Naive thymus-derived CD4-positive, alpha-beta T cell (primary cell): Measurements from ENCODE around the gene SBK3. TPM values are rescaled to one million over a fixed set of nuclear protein-coding genes. Genes with fewer than 3 reads are reported as not detected.

ENCODE experiments used
- ATAC-seq: fragments of 150-1000 bp; cut with Tn5 transposase; 2 replicates; pipeline ENCODE4 v1.10.0; 2021; ENCODE audit warnings: mild to moderate bottlenecking, moderate library complexity
- CTCF ChIA-PET: fragments of 350-600 bp; sonication (Branson Sonifier 250); formaldehyde crosslinking; loops from one replicate; lab custom pipeline; 2021; ENCODE audit warnings: antibody characterized with exemption; lab: Charles Lee
- POLR2A ChIA-PET: fragments of 350-600 bp; sonication (Branson Sonifier 250); formaldehyde crosslinking; loops from one replicate; lab custom pipeline; 2021; ENCODE audit warnings: antibody characterized with exemption, inconsistent platforms; lab: Charles Lee
- DNase-seq, 9 donors: peaks; one replicate each; pipeline versions ENCODE4 v3.0.0 to v3.0.0-alpha.2; 2020 to 2022; ENCODE audit warnings: mixed read lengths in 1 of 9
- H3K27ac ChIP-seq: one replicate; pipeline ENCODE4 v1.7.0; 2013; ENCODE audit warnings: mild to moderate bottlenecking, low read depth, low read length, moderate library complexity
- H3K27me3 ChIP-seq, 2 donors: one replicate each; pipeline ENCODE4 v1.7.0; 2013; ENCODE audit warnings: low read length in 2 of 2, mild to moderate bottlenecking in 2 of 2, moderate library complexity in 2 of 2; ENCODE audit not compliant: control insufficient read depth in 2 of 2, insufficient read depth in 2 of 2
- H3K36me3 ChIP-seq, 3 experiments: 1 replicate in 2 of 3; 2 replicates in 1 of 3; pipeline ENCODE4 v1.7.0; 2013; ENCODE audit warnings: low read length in 3 of 3, mild to moderate bottlenecking in 3 of 3, moderate library complexity in 1 of 3; ENCODE audit not compliant: insufficient read depth in 3 of 3, control insufficient read depth in 2 of 3
- H3K4me1 ChIP-seq, 2 donors: one replicate each; pipeline ENCODE4 v1.7.0; 2013; ENCODE audit warnings: low read length in 2 of 2, mild to moderate bottlenecking in 2 of 2, moderate library complexity in 1 of 2; ENCODE audit not compliant: control insufficient read depth in 2 of 2, insufficient read depth in 2 of 2
- H3K4me3 ChIP-seq: 2 replicates; pipeline ENCODE4 v1.7.0; 2013; ENCODE audit warnings: mild to moderate bottlenecking, low read length
- H3K9me3 ChIP-seq, 3 experiments: 1 replicate in 2 of 3; 2 replicates in 1 of 3; pipeline ENCODE4 v1.7.0; 2013; ENCODE audit warnings: low read length in 3 of 3; ENCODE audit not compliant: control insufficient read depth in 2 of 3
- H3K27ac Mint-ChIP-seq, 9 donors: one replicate each; pipeline ENCODE4 v1.8.0; 2020 to 2022; ENCODE audit warnings: mixed read lengths in 9 of 9, mild to moderate bottlenecking in 8 of 9, moderate library complexity in 5 of 9, inconsistent platforms in 2 of 9
- H3K27me3 Mint-ChIP-seq, 5 donors: one replicate each; pipeline ENCODE4 v1.8.0; 2021 to 2022; ENCODE audit warnings: mixed read lengths in 5 of 5, mild to moderate bottlenecking in 1 of 5
- H3K36me3 Mint-ChIP-seq, 5 donors: one replicate each; pipeline ENCODE4 v1.8.0; 2020 to 2022; ENCODE audit warnings: mixed read lengths in 5 of 5, mild to moderate bottlenecking in 3 of 5, inconsistent platforms in 1 of 5
- H3K4me1 Mint-ChIP-seq, 7 donors: one replicate each; pipeline ENCODE4 v1.8.0; 2020 to 2022; ENCODE audit warnings: mixed read lengths in 7 of 7, mild to moderate bottlenecking in 3 of 7, inconsistent platforms in 1 of 7
- H3K4me3 Mint-ChIP-seq, 10 donors: one replicate each; pipeline ENCODE4 v1.8.0; 2020 to 2022; ENCODE audit warnings: mild to moderate bottlenecking in 10 of 10, mixed read lengths in 10 of 10, moderate library complexity in 6 of 10, inconsistent platforms in 2 of 10
- H3K9me3 Mint-ChIP-seq, 11 donors: one replicate each; pipeline ENCODE4 v1.8.0; 2020 to 2022; ENCODE audit warnings: mixed read lengths in 11 of 11, mild to moderate bottlenecking in 4 of 11, inconsistent platforms in 1 of 11, moderate library complexity in 1 of 11
- intact Hi-C, 2 donors: fragments of 100-400 bp; cut with micrococcal nuclease; formaldehyde crosslinking; loops; one replicate each; pipeline ENCODE4 v1.15.1; 2023
- polyA plus RNA-seq, 2 donors: library from polyadenylated mRNA; unstranded; fragments of 300-500 nt; fragmentation: Illumina TruSeq; gene quantifications; one replicate each; pipeline ENCODE4 v1.2.3, GENCODE V29; 2021
- total RNA-seq, 6 experiments: library from RNA in 5 of 6; stranded (reverse) in 5 of 6; gene quantifications; 1 replicate in 5 of 6; 2 replicates in 1 of 6; pipeline ENCODE4 v1.2.3 and lab custom pipeline; 2021 to 2026

The SBK3 gene
- total and polyA plus RNA-seq, 7 experiments from 2014 or later = not detected

DNA sequence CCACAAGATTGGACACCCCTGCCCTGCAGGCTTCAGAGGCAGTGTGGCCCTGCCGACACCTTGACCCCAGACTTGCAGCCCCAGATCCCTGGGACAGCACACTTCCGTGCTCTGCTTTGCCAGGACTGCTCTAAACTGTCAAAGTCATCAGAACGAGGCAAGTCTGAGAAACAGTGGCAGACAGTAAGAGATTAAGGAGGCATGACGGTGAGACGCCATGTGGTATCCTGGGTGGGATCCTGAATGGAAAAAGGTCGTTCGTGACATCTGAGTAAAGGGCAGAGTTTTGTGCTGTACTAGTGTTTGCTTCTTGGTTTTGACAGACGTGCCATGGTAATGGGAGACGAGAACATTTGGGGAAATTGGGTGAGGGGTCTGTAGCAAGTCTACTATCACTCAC lies 21.5 kb upstream of the SBK3 start:
- H3K9me3 ChIP-seq = no peaks in the 10 kb centered on the region
- Mint-ChIP-seq H3K9me3 (peaks cover 0 to 2% (median 0%) of the 10 kb centered on the region in 11 donors), H3K36me3 (peaks cover 0 to 4% (median 0%) of the 10 kb centered on the region in 5 donors), H3K27ac (no peak overlapping the region), H3K27me3 (peaks cover 0 to 20% (median 6%) of the 10 kb centered on the region in 5 donors), H3K4me1 (no peaks in the 10 kb centered on the region), H3K4me3 (no peak overlapping the region)
- DNase-seq = no peak
- no peak overlapping the region for H3K27ac ChIP-seq
- ChIA-PET POLR2A (no interaction called here), CTCF (no interaction called here)
- no peak for ATAC-seq
- intact Hi-C loops = no loop called here
- no peaks in the 10 kb centered on the region for H3K36me3 ChIP-seq
- no peaks in the 10 kb centered on the region for H3K27me3 ChIP-seq
- H3K4me1 ChIP-seq = no peaks in the 10 kb centered on the region
- no peak overlapping the region for H3K4me3 ChIP-seq

DNA sequence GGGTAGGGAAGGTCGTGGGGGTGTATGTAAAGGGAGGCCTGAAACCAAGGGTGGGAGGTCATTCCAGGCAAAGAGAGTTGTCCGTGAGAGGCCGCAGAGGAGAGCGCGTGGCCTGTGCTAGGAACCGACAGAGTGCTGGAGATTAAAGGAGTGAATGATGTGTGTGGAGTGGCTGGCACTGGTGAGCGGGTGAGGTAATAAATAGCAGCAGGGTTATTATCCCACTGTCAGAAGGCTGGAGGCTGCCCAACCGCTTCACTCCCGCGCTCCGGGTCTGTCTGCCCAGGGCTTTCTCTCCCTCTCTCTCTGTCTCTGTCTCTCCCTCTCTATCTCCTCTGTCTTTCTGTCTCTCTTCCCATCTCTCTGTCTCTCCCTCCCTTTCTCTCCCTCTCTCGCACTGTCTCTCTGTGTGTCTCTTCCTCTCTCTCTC lies 17.9 kb upstream of the SBK3 start:
- no peaks in the 10 kb centered on the region for H3K4me1 Mint-ChIP-seq
- Histone ChIP-seq H3K4me3 (no peak overlapping the region), H3K27ac (no peak overlapping the region), H3K36me3 (no peaks in the 10 kb centered on the region), H3K4me1 (no peaks in the 10 kb centered on the region), H3K27me3 (no peaks in the 10 kb centered on the region), H3K9me3 (no peaks in the 10 kb centered on the region)
- ChIA-PET POLR2A (no interaction called here), CTCF (no interaction called here)
- peaks cover 0 to 4% (median 0%) of the 10 kb centered on the region in 11 donors for H3K9me3 Mint-ChIP-seq
- DNase-seq (no peak), ATAC-seq (no peak)
- H3K27me3 Mint-ChIP-seq = peaks cover 0 to 24% (median 13%) of the 10 kb centered on the region in 5 donors
- peaks cover 0 to 4% (median 0%) of the 10 kb centered on the region in 5 donors for H3K36me3 Mint-ChIP-seq
- intact Hi-C loops = no loop called here
- H3K4me3 Mint-ChIP-seq = no peak overlapping the region
- no peak overlapping the region for H3K27ac Mint-ChIP-seq

- ATAC-seq (no peak), DNase-seq (no peak)
- Histone ChIP-seq H3K4me1 (no peaks in the 10 kb centered on the region), H3K27me3 (no peaks in the 10 kb centered on the region), H3K27ac (no peak overlapping the region), H3K36me3 (no peaks in the 10 kb centered on the region), H3K9me3 (no peaks in the 10 kb centered on the region), H3K4me3 (no peak overlapping the region)
- Mint-ChIP-seq H3K27me3 (peaks cover 0 to 9% (median 2%) of the 10 kb centered on the region in 5 donors), H3K9me3 (peaks cover 0 to 4% (median 0%) of the 10 kb centered on the region in 11 donors), H3K27ac (no peak overlapping the region), H3K36me3 (peaks cover 0 to 4% (median 0%) of the 10 kb centered on the region in 5 donors), H3K4me1 (no peaks in the 10 kb centered on the region), H3K4me3 (no peak overlapping the region)
- ChIA-PET CTCF (interaction anchor here (0.6 kb wide), 1 partner anchor 268 kb away, joined by 5 read pairs; no protein-coding TSS in a partner anchor), POLR2A (interaction anchor here (0.7 kb wide), 1 partner anchor 61 kb away, joined by 3 read pairs; no protein-coding TSS in a partner anchor)
- intact Hi-C loops = no loop called here
These were observed 14.3 kb upstream of the SBK3 start for GRCh38 chr19:55559684-55560083.

DNA sequence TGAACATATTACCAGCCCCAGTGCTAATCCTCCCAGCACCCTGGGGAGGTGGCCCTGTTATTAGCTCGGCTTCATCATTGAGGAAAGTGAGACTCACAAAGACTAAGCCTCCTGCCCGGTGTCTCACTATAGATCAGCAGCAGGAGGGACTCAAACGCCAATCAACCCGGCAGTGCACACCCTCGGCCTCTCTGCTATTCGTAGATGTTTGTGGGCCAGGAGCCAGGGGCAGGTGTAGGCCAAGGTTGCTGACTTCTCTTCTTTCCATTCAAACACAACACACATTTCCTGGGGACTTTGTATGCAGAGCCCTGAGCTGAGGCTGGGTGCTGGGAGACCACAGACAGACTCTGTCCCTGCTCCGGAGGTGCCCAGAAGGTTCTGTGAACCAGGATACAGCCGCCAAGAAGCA lies 9.4 kb upstream of the SBK3 start:
- Histone ChIP-seq H3K27me3 (no peaks in the 10 kb centered on the region), H3K9me3 (no peaks in the 10 kb centered on the region), H3K4me3 (no peak overlapping the region), H3K4me1 (no peaks in the 10 kb centered on the region), H3K36me3 (no peaks in the 10 kb centered on the region), H3K27ac (no peak overlapping the region)
- Mint-ChIP-seq H3K27me3 (peaks cover 0 to 14% (median 5%) of the 10 kb centered on the region in 5 donors), H3K9me3 (no peaks in the 10 kb centered on the region), H3K4me1 (peaks cover 0 to 2% (median 0%) of the 10 kb centered on the region in 7 donors), H3K27ac (no peak overlapping the region), H3K36me3 (no peaks in the 10 kb centered on the region), H3K4me3 (no peak overlapping the region)
- ChIA-PET CTCF (no interaction called here), POLR2A (no interaction called here)
- intact Hi-C loops = no loop called here
- DNase-seq (no peak), ATAC-seq (no peak)

- H3K9me3 Mint-ChIP-seq = no peaks in the 10 kb centered on the region
- CTCF ChIA-PET = no interaction called here
- ATAC-seq (no peak), DNase-seq (no peak)
- H3K36me3 ChIP-seq = no peaks in the 10 kb centered on the region
- H3K4me3 ChIP-seq = no peak overlapping the region
- no peaks in the 10 kb centered on the region for H3K36me3 Mint-ChIP-seq
- H3K27ac Mint-ChIP-seq = no peak overlapping the region
- no peaks in the 10 kb centered on the region for H3K9me3 ChIP-seq
- H3K27ac ChIP-seq = no peak overlapping the region
- H3K4me1 ChIP-seq = no peaks in the 10 kb centered on the region
- H3K4me3 Mint-ChIP-seq = no peak overlapping the region
- H3K27me3 ChIP-seq = no peaks in the 10 kb centered on the region
- peaks cover 0 to 2% (median 0%) of the 10 kb centered on the region in 7 donors for H3K4me1 Mint-ChIP-seq
- intact Hi-C loops = no loop called here
- peaks cover 0 to 14% (median 5%) of the 10 kb centered on the region in 5 donors for H3K27me3 Mint-ChIP-seq
- POLR2A ChIA-PET = no interaction called here
These were observed 9.0 kb upstream of the SBK3 start for GRCh38 chr19:55554302-55554701.

GRCh38 chr19:55553217-55554182 lies 8.2 kb upstream of the SBK3 start:
- H3K9me3 ChIP-seq = no peaks in the 10 kb centered on the region
- Mint-ChIP-seq H3K4me1 (peaks cover 0 to 2% (median 0%) of the 10 kb centered on the region in 7 donors), H3K27me3 (peaks cover 0 to 14% (median 5%) of the 10 kb centered on the region in 5 donors), H3K36me3 (no peaks in the 10 kb centered on the region), H3K4me3 (no peak overlapping the region), H3K27ac (no peak overlapping the region), H3K9me3 (no peaks in the 10 kb centered on the region)
- no peaks in the 10 kb centered on the region for H3K36me3 ChIP-seq
- no peak for ATAC-seq
- no peak overlapping the region for H3K4me3 ChIP-seq
- ChIA-PET POLR2A (no interaction called here), CTCF (no interaction called here)
- no peaks in the 10 kb centered on the region for H3K4me1 ChIP-seq
- DNase-seq = no peak
- intact Hi-C loops = no loop called here
- no peaks in the 10 kb centered on the region for H3K27me3 ChIP-seq
- H3K27ac ChIP-seq = no peak overlapping the region
